DND-41 (cell line): Measurements from ENCODE around the gene SWAP70.

Experiments
- EZH2 ChIP-seq: IDR thresholded peaks from 3 replicates; pipeline ENCODE4 v1.6.1; 2012; ENCODE audit warnings: borderline replicate concordance, low read depth, mild to moderate bottlenecking, moderate library complexity, low read length, inconsistent platforms; ENCODE audit not compliant: severe bottlenecking
- TF ChIP-seq, protein P1 (sequence below): IDR thresholded peaks from 2 replicates; pipeline ENCODE4 v1.5.1; 2012; ENCODE audit warnings: borderline replicate concordance, low read length, moderate library complexity, mild to moderate bottlenecking; ENCODE audit not compliant: poor library complexity, severe bottlenecking; ENCODE audit errors: extremely low read depth

DNA sequence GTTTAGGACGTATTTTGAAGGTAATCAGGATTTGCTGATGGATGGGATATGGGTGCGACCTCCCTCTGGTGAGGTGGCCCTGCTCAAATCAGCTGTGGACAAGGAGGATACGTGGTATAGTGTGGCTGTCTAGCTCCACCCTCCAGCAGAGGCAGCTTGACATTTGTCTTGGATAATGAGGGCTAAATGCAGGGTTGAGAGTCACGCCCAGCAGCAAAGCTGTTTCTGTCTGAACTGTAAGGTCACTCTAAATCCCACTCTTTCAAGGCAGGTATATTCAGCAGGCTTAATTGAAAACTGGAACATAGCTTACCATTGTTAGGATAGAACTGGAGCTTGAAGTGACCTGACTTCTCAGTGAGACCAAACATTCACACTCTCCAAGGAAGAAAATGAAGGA is 98.7 kb downstream of the SWAP70 start:
- TF ChIP-seq, protein P1, sequence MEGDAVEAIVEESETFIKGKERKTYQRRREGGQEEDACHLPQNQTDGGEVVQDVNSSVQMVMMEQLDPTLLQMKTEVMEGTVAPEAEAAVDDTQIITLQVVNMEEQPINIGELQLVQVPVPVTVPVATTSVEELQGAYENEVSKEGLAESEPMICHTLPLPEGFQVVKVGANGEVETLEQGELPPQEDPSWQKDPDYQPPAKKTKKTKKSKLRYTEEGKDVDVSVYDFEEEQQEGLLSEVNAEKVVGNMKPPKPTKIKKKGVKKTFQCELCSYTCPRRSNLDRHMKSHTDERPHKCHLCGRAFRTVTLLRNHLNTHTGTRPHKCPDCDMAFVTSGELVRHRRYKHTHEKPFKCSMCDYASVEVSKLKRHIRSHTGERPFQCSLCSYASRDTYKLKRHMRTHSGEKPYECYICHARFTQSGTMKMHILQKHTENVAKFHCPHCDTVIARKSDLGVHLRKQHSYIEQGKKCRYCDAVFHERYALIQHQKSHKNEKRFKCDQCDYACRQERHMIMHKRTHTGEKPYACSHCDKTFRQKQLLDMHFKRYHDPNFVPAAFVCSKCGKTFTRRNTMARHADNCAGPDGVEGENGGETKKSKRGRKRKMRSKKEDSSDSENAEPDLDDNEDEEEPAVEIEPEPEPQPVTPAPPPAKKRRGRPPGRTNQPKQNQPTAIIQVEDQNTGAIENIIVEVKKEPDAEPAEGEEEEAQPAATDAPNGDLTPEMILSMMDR: no peak
- TF ChIP-seq EZH2: no peak
